ENCODE data around the gene AHRR.
"Not testable (repeated sequence)": the region's sequence is repeated elsewhere in the genome, so short reads cannot be mapped to it uniquely, and the experiment has no call there.

DNA sequence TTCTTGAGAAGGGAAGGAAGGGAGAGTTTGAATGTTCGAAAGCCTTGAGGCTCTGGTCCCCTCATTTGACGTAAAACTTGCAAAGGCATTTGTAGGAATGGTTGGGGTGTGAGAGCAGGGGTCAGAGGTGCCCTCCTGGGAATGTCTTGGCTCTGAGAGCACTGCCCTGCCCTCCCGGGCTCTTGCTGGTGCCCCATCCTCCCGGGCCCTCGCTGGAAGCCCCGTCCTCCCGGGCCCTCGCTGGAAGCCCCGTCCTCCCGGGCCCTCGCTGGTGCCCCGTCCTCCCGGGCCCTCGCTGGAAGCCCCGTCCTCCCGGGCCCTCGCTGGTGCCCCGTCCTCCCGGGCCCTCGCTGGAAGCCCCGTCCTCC, 48.3 kb downstream of the AHRR start:
- TF ChIP-seq, protein P1, sequence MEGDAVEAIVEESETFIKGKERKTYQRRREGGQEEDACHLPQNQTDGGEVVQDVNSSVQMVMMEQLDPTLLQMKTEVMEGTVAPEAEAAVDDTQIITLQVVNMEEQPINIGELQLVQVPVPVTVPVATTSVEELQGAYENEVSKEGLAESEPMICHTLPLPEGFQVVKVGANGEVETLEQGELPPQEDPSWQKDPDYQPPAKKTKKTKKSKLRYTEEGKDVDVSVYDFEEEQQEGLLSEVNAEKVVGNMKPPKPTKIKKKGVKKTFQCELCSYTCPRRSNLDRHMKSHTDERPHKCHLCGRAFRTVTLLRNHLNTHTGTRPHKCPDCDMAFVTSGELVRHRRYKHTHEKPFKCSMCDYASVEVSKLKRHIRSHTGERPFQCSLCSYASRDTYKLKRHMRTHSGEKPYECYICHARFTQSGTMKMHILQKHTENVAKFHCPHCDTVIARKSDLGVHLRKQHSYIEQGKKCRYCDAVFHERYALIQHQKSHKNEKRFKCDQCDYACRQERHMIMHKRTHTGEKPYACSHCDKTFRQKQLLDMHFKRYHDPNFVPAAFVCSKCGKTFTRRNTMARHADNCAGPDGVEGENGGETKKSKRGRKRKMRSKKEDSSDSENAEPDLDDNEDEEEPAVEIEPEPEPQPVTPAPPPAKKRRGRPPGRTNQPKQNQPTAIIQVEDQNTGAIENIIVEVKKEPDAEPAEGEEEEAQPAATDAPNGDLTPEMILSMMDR (IDR thresholded peaks at IDR 0.05; ENCODE audit: poor library complexity): not testable (repeated sequence)
- TF ChIP-seq EZH2 (IDR thresholded peaks at IDR 0.05; ENCODE audit: borderline replicate concordance): not testable (repeated sequence)
